Keratinocyte (primary cell): ENCODE results near the gene KCNC2.

Source experiments
- CTCF ChIP-seq, 3 experiments: IDR thresholded peaks in 1 of 3; conservative IDR thresholded peaks in 1 of 3; optimal IDR thresholded peaks in 1 of 3; 2 replicates in 2 of 3; 3 replicates in 1 of 3; pipeline versions ENCODE3 to v1.5.1; 2011; ENCODE audit warnings: low read length in 3 of 3, mild to moderate bottlenecking in 3 of 3, moderate library complexity in 2 of 3, control low read depth in 1 of 3, inconsistent platforms in 1 of 3; ENCODE audit not compliant: insufficient read depth in 2 of 3; ENCODE audit errors: extremely low read depth in 1 of 3
- EZH2 ChIP-seq: IDR thresholded peaks from one replicate; pipeline ENCODE4 v1.6.1; 2012; ENCODE audit warnings: inconsistent platforms, mild to moderate bottlenecking, low read length, moderate library complexity

DNA sequence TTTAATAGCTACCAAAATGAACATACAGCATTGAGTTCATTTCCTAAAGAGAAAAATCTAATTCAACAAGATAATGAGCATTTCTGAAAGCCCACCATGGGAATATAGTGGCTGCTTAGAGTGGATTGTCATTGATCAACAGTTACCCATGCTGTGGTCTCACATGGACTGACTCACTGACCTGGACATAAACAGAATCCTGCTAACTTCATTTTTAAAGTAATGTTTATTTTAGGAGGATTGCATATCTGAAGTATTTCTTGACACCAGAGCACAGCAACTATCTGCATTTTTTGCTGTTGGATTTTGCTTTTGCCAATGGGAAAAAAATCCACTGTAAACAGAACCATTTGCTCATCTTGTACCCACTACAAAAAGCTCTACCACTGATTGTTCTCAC, 71.7 kb downstream of the KCNC2 start:
- TF ChIP-seq CTCF (optimal IDR thresholded peaks at IDR 0.05 in 1 of 3, IDR thresholded peaks at IDR 0.05 in 1 of 3, conservative IDR thresholded peaks at IDR 0.05 in 1 of 3; ENCODE audit: extremely low read depth in 1 of 3, insufficient read depth in 2 of 3, low read length in 3 of 3) (no peak), EZH2 (no peak)
